Parathyroid adenoma (tissue), 2 donors: ENCODE measurements around the gene UNC50.

Experiments
- H2AFZ ChIP-seq: fragments of 300-600 bp; sonication (generic); one replicate; pipeline ENCODE4 v1.7.0; 2017; ENCODE audit warnings: antibody characterized with exemption, mild to moderate bottlenecking
- H3K27ac ChIP-seq: fragments of 300-600 bp; sonication (generic); one replicate; pipeline ENCODE4 v1.7.0; 2017
- H3K27me3 ChIP-seq: fragments of 300-600 bp; sonication (generic); one replicate; pipeline ENCODE4 v1.7.0; 2017; ENCODE audit warnings: low read length; ENCODE audit not compliant: control insufficient read depth, insufficient read depth
- H3K36me3 ChIP-seq: fragments of 300-600 bp; sonication (generic); one replicate; pipeline ENCODE4 v1.7.0; 2017; ENCODE audit warnings: low read length; ENCODE audit not compliant: control insufficient read depth, insufficient read depth
- H3K4me1 ChIP-seq: fragments of 300-600 bp; sonication (generic); one replicate; pipeline ENCODE4 v1.7.0; 2017; ENCODE audit warnings: control low read depth
- H3K4me2 ChIP-seq: fragments of 300-600 bp; sonication (generic); one replicate; pipeline ENCODE4 v1.7.0; 2017; ENCODE audit warnings: low read length
- H3K4me3 ChIP-seq: fragments of 300-600 bp; sonication (generic); one replicate; pipeline ENCODE4 v1.7.0; 2017; ENCODE audit warnings: low read depth, low read length
- H3K79me2 ChIP-seq: fragments of 300-600 bp; sonication (generic); one replicate; pipeline ENCODE4 v1.7.0; 2017; ENCODE audit warnings: control low read depth
- H3K9ac ChIP-seq: fragments of 300-600 bp; sonication (generic); one replicate; pipeline ENCODE4 v1.7.0; 2017; ENCODE audit warnings: mild to moderate bottlenecking
- H3K9me3 ChIP-seq: fragments of 300-600 bp; sonication (generic); one replicate; pipeline ENCODE4 v1.7.0; 2017; ENCODE audit warnings: low read length; ENCODE audit not compliant: control insufficient read depth
- CTCF ChIP-seq: fragments of 300-600 bp; sonication (generic); IDR thresholded peaks from one replicate; pipeline ENCODE4 v1.7.0; 2017; ENCODE audit warnings: antibody characterized with exemption, mild to moderate bottlenecking
- donor health status: primary hyperparathyroidism.

Gene UNC50

DNA sequence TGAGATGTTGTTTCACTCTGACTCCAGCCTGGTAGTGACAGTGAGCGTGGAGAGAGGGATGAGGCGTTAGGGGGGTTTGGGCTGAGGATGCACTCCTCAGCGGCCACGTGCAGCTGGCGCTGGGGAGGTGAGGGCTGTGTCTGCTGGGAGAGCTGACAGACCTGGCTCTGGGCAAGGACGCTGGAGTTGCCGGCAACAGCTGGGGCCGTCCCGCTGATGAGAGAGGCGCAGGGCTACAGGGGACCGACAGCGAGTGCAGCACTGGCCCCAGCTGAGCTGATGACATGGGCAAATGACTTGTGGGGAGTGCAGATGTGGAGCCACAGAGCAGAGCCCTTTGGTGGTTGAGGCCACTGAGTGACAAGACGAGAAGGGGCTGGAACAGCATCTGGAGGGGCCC, 38.5 kb upstream of the UNC50 start:
- no peak for TF ChIP-seq CTCF
- no peaks in the 10 kb centered on the region for H3K4me1 ChIP-seq
- H3K79me2 ChIP-seq: no peaks in the 10 kb centered on the region
- no peak overlapping the region for H3K4me3 ChIP-seq
- H3K27ac ChIP-seq: no peak overlapping the region
- no peak overlapping the region for H3K4me2 ChIP-seq
- H3K9ac ChIP-seq: no peak overlapping the region
- no peaks in the 10 kb centered on the region for H3K9me3 ChIP-seq
- H2AFZ ChIP-seq: no peak overlapping the region
- no peaks in the 10 kb centered on the region for H3K36me3 ChIP-seq
- no peaks in the 10 kb centered on the region for H3K27me3 ChIP-seq

DNA sequence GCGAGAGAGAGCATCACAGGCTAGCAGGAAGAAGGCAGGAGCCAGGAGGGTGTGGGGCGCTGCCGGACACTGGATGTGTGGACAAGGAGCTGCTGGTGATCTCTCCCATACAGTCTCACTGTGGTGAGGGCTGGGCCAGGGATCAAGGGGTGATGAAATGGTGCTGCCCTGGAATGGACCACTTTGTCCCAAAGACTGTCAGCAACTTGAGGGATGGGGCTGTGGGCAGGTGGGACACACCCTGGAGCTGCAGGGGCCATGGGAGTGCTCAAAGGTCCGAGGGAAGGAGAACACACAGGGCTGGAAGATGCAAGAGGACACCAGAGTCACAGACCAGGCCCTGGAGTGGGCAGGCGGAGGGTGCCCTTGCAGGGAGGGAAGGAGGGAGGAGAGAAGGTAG, 38.0 kb upstream of the UNC50 start:
- H2AFZ ChIP-seq: no peak overlapping the region
- H3K79me2 ChIP-seq: no peaks in the 10 kb centered on the region
- H3K27me3 ChIP-seq: no peaks in the 10 kb centered on the region
- no peak overlapping the region for H3K27ac ChIP-seq
- no peak overlapping the region for H3K9ac ChIP-seq
- no peaks in the 10 kb centered on the region for H3K9me3 ChIP-seq
- H3K4me1 ChIP-seq: no peaks in the 10 kb centered on the region
- H3K36me3 ChIP-seq: no peaks in the 10 kb centered on the region
- TF ChIP-seq CTCF: no peak
- no peak overlapping the region for H3K4me2 ChIP-seq
- no peak overlapping the region for H3K4me3 ChIP-seq

GRCh38 chr2:98571121-98571701, 37.2 kb upstream of the UNC50 start:
- Histone ChIP-seq H3K27me3 (no peaks in the 10 kb centered on the region), H3K9me3 (no peaks in the 10 kb centered on the region), H3K36me3 (no peaks in the 10 kb centered on the region), H3K27ac (no peak overlapping the region), H2AFZ (no peak overlapping the region), H3K79me2 (no peaks in the 10 kb centered on the region), H3K4me1 (no peaks in the 10 kb centered on the region), H3K4me3 (no peak overlapping the region), H3K9ac (no peak overlapping the region), H3K4me2 (no peak overlapping the region)
- no peak for TF ChIP-seq CTCF

- no peaks in the 10 kb centered on the region for H3K79me2 ChIP-seq
- H3K27me3 ChIP-seq: no peaks in the 10 kb centered on the region
- H3K4me3 ChIP-seq: no peak overlapping the region
- H2AFZ ChIP-seq: no peak overlapping the region
- no peaks in the 10 kb centered on the region for H3K36me3 ChIP-seq
- no peak overlapping the region for H3K27ac ChIP-seq
- no peaks in the 10 kb centered on the region for H3K4me1 ChIP-seq
- no peak overlapping the region for H3K4me2 ChIP-seq
- no peak overlapping the region for H3K9ac ChIP-seq
- no peaks in the 10 kb centered on the region for H3K9me3 ChIP-seq
- no peak for TF ChIP-seq CTCF
Measured at GRCh38 chr2:98571796-98572195, 36.6 kb upstream of the UNC50 start.

DNA sequence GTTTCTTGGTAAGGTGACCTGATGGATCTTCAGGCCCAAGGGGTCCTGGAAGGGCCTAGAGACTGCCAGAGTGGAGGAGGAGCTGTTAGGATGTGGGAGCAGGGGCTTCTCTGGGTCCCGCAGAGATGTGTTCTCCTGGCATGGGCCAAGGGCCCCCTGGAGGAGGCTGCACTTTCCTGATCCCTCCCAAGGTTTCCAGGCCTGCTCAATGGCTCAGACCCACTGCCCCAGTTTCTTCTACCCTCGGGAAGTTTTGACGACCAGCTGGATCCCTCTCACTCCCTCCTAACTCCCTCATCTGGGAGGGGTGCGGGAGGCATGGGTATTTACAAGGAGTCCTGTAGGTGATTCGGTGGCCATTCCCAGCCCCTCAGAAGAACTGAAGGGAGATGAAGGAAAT, 36.2 kb upstream of the UNC50 start:
- no peak for TF ChIP-seq CTCF
- Histone ChIP-seq H3K9me3 (no peaks in the 10 kb centered on the region), H3K36me3 (no peaks in the 10 kb centered on the region)

More for the DNA sequence above, 36.2 kb upstream of the UNC50 start:
- Histone ChIP-seq H2AFZ (no peak overlapping the region), H3K27ac (no peak overlapping the region), H3K79me2 (no peaks in the 10 kb centered on the region), H3K9ac (no peak overlapping the region), H3K4me2 (no peak overlapping the region), H3K4me3 (no peak overlapping the region), H3K4me1 (no peaks in the 10 kb centered on the region), H3K27me3 (no peaks in the 10 kb centered on the region)
